SK-N-SH (cell line): Measurements from ENCODE around the gene COL15A1. TPM values are rescaled to one million over a fixed set of nuclear protein-coding genes. Genes with fewer than 3 reads are reported as not detected.

ENCODE experiments used
- CTCF ChIA-PET: fragments of 300-600, 350-600 bp; formaldehyde crosslinking; extraction: SDS; loops from one replicate; lab custom pipeline; 2021; lab: Yijun Ruan, JAX
- POLR2A ChIA-PET: fragments of 350-600 bp; sonication (Branson Sonifier 250); formaldehyde crosslinking; extraction: SDS; loops from one replicate; lab custom pipeline; 2020; ENCODE audit warnings: antibody characterized with exemption, inconsistent platforms; lab: Yijun Ruan, JAX
- DNase-seq: peaks from one replicate; pipeline ENCODE4 v3.0.0; 2012
- H2AFZ ChIP-seq: fragments of 200-600 bp; sonication (generic); 2 replicates; pipeline ENCODE4 v1.8.1; 2016; ENCODE audit warnings: antibody characterized with exemption, mild to moderate bottlenecking, low read depth
- H3F3A ChIP-seq: fragments of 200-600 bp; sonication (generic); replicated peaks from 2 replicates; pipeline ENCODE3; 2016; ENCODE audit warnings: antibody characterized with exemption, mild to moderate bottlenecking; ENCODE audit not compliant: insufficient read depth
- H3K27ac ChIP-seq, 2 experiments: fragments of 200-500 bp in 1 of 2; fragments of 200-600 bp in 1 of 2; sonication (Bioruptor generic) in 1 of 2; sonication (generic), shearing (Covaris generic) in 1 of 2; 2 replicates each; pipeline versions ENCODE4 v1.5.1 to v1.6.1; 2014 to 2016; ENCODE audit warnings: low read depth in 2 of 2, inconsistent platforms in 1 of 2, low read length in 1 of 2, mild to moderate bottlenecking in 1 of 2, mixed read lengths in 1 of 2
- H3K27me3 ChIP-seq: fragments of 200-600 bp; sonication (generic), shearing (Covaris generic); 2 replicates; pipeline ENCODE4 v1.6.1; 2016; ENCODE audit warnings: mixed run types; ENCODE audit not compliant: insufficient read depth
- H3K36me3 ChIP-seq, 2 experiments: fragments of 200-500 bp in 1 of 2; fragments of 200-600 bp in 1 of 2; sonication (Bioruptor generic) in 1 of 2; sonication (generic) in 1 of 2; replicated peaks in 1 of 2; 2 replicates each; pipeline versions ENCODE3 to v1.5.1; 2014 to 2016; ENCODE audit warnings: low read length in 1 of 2, mild to moderate bottlenecking in 1 of 2; ENCODE audit not compliant: insufficient read depth in 2 of 2, control insufficient read depth in 1 of 2
- H3K4me1 ChIP-seq, 2 experiments: fragments of 200-500 bp in 1 of 2; fragments of 200-600 bp in 1 of 2; sonication (Bioruptor generic) in 1 of 2; sonication (generic), shearing (Covaris generic) in 1 of 2; 2 replicates each; pipeline versions ENCODE4 v1.5.1 to v1.6.1; 2014 to 2016; ENCODE audit warnings: low read depth in 1 of 2, low read length in 1 of 2, mixed run types in 1 of 2; ENCODE audit not compliant: insufficient read depth in 2 of 2, control insufficient read depth in 1 of 2
- H3K4me2 ChIP-seq: fragments of 200-600 bp; sonication (generic), shearing (Covaris generic); 2 replicates; pipeline ENCODE4 v1.6.1; 2017; ENCODE audit warnings: mixed run types
- H3K4me3 ChIP-seq, 2 experiments: fragments of 200-500 bp in 1 of 2; fragments of 200-600 bp in 1 of 2; sonication (Bioruptor generic) in 1 of 2; sonication (generic), shearing (Covaris generic) in 1 of 2; 2 replicates each; pipeline versions ENCODE4 v1.5.1 to v1.8.1; 2014 to 2016; ENCODE audit warnings: low read depth in 2 of 2, inconsistent platforms in 1 of 2, low read length in 1 of 2, mild to moderate bottlenecking in 1 of 2, mixed read lengths in 1 of 2, moderate library complexity in 1 of 2
- H3K79me2 ChIP-seq: fragments of 200-600 bp; sonication (generic); 2 replicates; pipeline ENCODE4 v1.8.1; 2017; ENCODE audit warnings: mild to moderate bottlenecking; ENCODE audit not compliant: insufficient read depth
- H3K9ac ChIP-seq: fragments of 200-600 bp; sonication (generic); 2 replicates; pipeline ENCODE4 v1.6.1; 2017; ENCODE audit warnings: mixed run types
- H3K9me2 ChIP-seq: fragments of 200-600 bp; sonication (generic); 2 replicates; pipeline ENCODE4 v1.6.1; 2017; ENCODE audit warnings: mixed run types
- H3K9me3 ChIP-seq: fragments of 200-600 bp; sonication (generic); 2 replicates; pipeline ENCODE4 v1.6.1; 2017; ENCODE audit warnings: mixed run types, mild to moderate bottlenecking, moderate library complexity
- H4K20me1 ChIP-seq: fragments of 200-600 bp; sonication (generic); 2 replicates; pipeline ENCODE4 v1.6.1; 2017; ENCODE audit warnings: mild to moderate bottlenecking, mixed run types; ENCODE audit not compliant: insufficient read depth
- EZH2phosphoT487 ChIP-seq: fragments of 200-600 bp; sonication (generic); IDR thresholded peaks from 2 replicates; pipeline ENCODE4 v1.6.1; 2017; ENCODE audit warnings: low read depth, mixed run types, mild to moderate bottlenecking, antibody characterized with exemption, moderate library complexity, borderline replicate concordance
- GATA2 ChIP-seq: sonication (generic); formaldehyde crosslinking; IDR thresholded peaks from 2 replicates; pipeline ENCODE4 v1.5.0; 2020; ENCODE audit warnings: mild to moderate bottlenecking, missing genetic modification reagents
- MXI1 ChIP-seq: IDR thresholded peaks from 2 replicates; pipeline ENCODE4 v1.6.1; 2012; ENCODE audit warnings: mild to moderate bottlenecking, low read depth, low read length, improper control_type of control experiment
- POLR2AphosphoS5 ChIP-seq: IDR thresholded peaks from 2 replicates; pipeline ENCODE4 v1.6.1; 2012; ENCODE audit warnings: low read depth, low read length
- SIN3A ChIP-seq: IDR thresholded peaks from 2 replicates; pipeline ENCODE4 v1.6.1; 2012; ENCODE audit warnings: low read depth, mild to moderate bottlenecking, low read length, moderate library complexity, borderline replicate concordance
- WGBS: methylation state at CpG from one replicate; pipeline ENCODE4 v1.1.6; 2017; ENCODE audit warnings: low lambda C conversion rate; 5-methylcytosine and 5-hydroxymethylcytosine counted together
- polyA plus RNA-seq, 3 experiments: library from polyadenylated mRNA; depleted of rRNA; stranded (reverse); fragments of >200 nt; gene quantifications; 2 replicates each; pipeline ENCODE4 v1.2.3, GENCODE V29; 2012
- TF ChIP-seq, protein P1 (sequence below): IDR thresholded peaks from 2 replicates; pipeline ENCODE4 v1.4.0; 2012; ENCODE audit warnings: low read depth, borderline replicate concordance
- TF ChIP-seq, protein P2 (sequence below): IDR thresholded peaks from 2 replicates; pipeline ENCODE4 v1.4.0; 2012; ENCODE audit warnings: low read depth, borderline replicate concordance
- TF ChIP-seq, protein P3 (sequence below): fragments of 150-350 bp; IDR thresholded peaks from 2 replicates; pipeline ENCODE4 v1.6.1; 2017; ENCODE audit warnings: antibody characterized with exemption, low read length, low read depth, borderline replicate concordance
- TF ChIP-seq, protein P4 (sequence below): IDR thresholded peaks from 2 replicates; pipeline ENCODE4; 2012

Gene COL15A1
- polyA plus RNA-seq, 1 of the 3 experiments (the other 2 are of a cell fraction): 0.84 TPM

DNA sequence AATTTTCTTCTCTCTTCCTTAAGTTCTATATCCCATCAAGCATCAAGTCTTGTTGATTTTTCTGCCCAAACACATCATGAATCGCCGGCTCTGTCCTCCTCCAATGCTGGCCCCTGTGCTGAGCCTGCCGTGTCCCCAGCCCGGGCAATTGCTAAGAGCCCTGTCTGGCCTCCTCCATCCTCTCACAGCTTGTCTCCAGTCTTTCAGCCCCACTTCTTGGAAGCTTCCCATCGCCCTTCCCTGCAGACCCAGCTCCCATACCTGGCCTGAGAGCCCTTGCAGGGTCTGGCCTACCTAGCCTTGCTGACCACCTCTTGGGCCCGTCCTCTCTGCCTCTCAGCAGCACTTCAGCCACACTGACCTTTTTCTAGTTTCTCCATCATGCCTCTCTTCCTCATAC lies 61.9 kb downstream of the COL15A1 start:
- Histone ChIP-seq H3K27ac (no peak overlapping the region), H3F3A (no peaks in the 10 kb centered on the region), H3K4me2 (no peak overlapping the region), H3K27me3 (no peaks in the 10 kb centered on the region), H3K36me3 (no peaks in the 10 kb centered on the region), H3K9me3 (peaks cover under 1% of the 10 kb centered on the region), H4K20me1 (no peaks in the 10 kb centered on the region), H3K4me1 (no peaks in the 10 kb centered on the region), H3K79me2 (no peaks in the 10 kb centered on the region), H2AFZ (no peak overlapping the region), H3K4me3 (no peak overlapping the region), H3K9me2 (no peaks in the 10 kb centered on the region), H3K9ac (no peak overlapping the region)
- ChIA-PET POLR2A (no interaction called here), CTCF (interaction anchor here (1.0 to 3.2 kb wide), 3 partner anchors 135 to 157 kb away, joined by 3 to 15 read pairs (median 3); no protein-coding TSS in a partner anchor)
- TF ChIP-seq, protein P1, sequence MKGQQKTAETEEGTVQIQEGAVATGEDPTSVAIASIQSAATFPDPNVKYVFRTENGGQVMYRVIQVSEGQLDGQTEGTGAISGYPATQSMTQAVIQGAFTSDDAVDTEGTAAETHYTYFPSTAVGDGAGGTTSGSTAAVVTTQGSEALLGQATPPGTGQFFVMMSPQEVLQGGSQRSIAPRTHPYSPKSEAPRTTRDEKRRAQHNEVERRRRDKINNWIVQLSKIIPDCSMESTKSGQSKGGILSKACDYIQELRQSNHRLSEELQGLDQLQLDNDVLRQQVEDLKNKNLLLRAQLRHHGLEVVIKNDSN: no peak
- 54% methylated on average over 6 of the region's 6 CpGs for WGBS
- no peak for DNase-seq

DNA sequence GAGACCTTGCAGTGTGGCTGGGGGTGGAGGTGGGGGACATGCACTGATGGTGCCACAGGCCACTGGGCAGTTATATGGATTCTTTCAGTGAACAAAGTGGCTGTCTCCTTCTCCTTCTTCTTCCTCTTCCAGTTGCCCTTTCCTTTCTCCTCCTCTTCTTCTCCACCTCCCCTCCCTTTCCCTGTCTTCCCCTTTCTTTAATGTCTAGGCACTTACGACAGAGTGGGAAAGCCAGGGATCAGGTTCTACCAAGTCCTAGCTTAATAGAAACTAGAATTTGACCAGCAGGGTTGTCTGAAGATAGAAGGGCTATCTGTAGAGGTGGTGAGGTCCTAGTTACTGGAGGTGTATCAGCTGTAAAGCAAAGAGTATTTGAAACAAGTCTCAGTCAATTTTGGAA lies 62.8 kb downstream of the COL15A1 start:
- Histone ChIP-seq H3K4me1 (no peaks in the 10 kb centered on the region), H3K79me2 (no peaks in the 10 kb centered on the region), H3K9ac (no peak overlapping the region), H3K9me2 (no peaks in the 10 kb centered on the region), H2AFZ (no peak overlapping the region), H3K27ac (no peak overlapping the region), H3K36me3 (peaks cover 0 to 4% of the 10 kb centered on the region in 2 experiments), H3K4me2 (no peak overlapping the region), H3K27me3 (no peaks in the 10 kb centered on the region), H3F3A (peaks cover 6% of the 10 kb centered on the region), H4K20me1 (no peaks in the 10 kb centered on the region), H3K4me3 (no peak overlapping the region), H3K9me3 (peaks cover 9% of the 10 kb centered on the region)
- DNase-seq: no peak
- POLR2A ChIA-PET: no interaction called here
- CTCF ChIA-PET: interaction anchor here (1.1 to 3.2 kb wide), 2 partner anchors 134 to 158 kb away, joined by 3 to 15 read pairs; no protein-coding TSS in a partner anchor
- 70% methylated on average over 1 of the region's 1 CpG for WGBS
- TF ChIP-seq POLR2AphosphoS5: no peak

DNA sequence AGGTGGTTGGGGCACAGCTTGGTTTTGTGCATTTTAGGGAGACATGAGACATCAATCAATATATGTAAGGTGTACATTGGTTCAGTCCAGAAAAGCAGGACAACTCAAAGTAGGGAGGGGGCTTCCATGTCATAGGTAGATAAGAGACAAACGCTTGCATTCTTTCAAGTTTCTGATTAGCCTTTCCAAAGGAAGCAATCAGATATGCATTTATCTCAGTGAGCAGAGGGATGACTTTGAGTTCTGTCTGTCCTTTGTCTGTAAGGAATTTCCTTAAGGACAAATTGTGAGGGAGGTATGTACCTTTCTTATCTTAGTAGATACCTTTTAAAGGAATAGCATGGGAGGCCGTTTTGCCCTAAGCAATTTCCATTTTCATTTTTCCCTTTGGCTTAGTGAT lies 63.3 kb downstream of the COL15A1 start:
- Histone ChIP-seq H3K9ac (no peak overlapping the region), H4K20me1 (no peaks in the 10 kb centered on the region), H3K36me3 (peaks cover 0 to 4% of the 10 kb centered on the region in 2 experiments), H3K27me3 (no peaks in the 10 kb centered on the region), H3K9me2 (no peaks in the 10 kb centered on the region), H3K4me2 (no peak overlapping the region), H3K4me1 (no peaks in the 10 kb centered on the region), H2AFZ (no peak overlapping the region), H3K27ac (no peak overlapping the region), H3K9me3 (peaks cover 14% of the 10 kb centered on the region), H3K4me3 (no peak overlapping the region), H3K79me2 (no peaks in the 10 kb centered on the region), H3F3A (peaks cover 6% of the 10 kb centered on the region)
- 37% methylated on average over 2 of the region's 2 CpGs for WGBS
- no peak for TF ChIP-seq MXI1
- TF ChIP-seq, protein P2, sequence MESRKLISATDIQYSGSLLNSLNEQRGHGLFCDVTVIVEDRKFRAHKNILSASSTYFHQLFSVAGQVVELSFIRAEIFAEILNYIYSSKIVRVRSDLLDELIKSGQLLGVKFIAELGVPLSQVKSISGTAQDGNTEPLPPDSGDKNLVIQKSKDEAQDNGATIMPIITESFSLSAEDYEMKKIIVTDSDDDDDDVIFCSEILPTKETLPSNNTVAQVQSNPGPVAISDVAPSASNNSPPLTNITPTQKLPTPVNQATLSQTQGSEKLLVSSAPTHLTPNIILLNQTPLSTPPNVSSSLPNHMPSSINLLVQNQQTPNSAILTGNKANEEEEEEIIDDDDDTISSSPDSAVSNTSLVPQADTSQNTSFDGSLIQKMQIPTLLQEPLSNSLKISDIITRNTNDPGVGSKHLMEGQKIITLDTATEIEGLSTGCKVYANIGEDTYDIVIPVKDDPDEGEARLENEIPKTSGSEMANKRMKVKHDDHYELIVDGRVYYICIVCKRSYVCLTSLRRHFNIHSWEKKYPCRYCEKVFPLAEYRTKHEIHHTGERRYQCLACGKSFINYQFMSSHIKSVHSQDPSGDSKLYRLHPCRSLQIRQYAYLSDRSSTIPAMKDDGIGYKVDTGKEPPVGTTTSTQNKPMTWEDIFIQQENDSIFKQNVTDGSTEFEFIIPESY: no peak
- TF ChIP-seq, protein P3, sequence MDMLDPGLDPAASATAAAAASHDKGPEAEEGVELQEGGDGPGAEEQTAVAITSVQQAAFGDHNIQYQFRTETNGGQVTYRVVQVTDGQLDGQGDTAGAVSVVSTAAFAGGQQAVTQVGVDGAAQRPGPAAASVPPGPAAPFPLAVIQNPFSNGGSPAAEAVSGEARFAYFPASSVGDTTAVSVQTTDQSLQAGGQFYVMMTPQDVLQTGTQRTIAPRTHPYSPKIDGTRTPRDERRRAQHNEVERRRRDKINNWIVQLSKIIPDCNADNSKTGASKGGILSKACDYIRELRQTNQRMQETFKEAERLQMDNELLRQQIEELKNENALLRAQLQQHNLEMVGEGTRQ: no peak
- no peak for TF ChIP-seq EZH2phosphoT487
- no peak for TF ChIP-seq SIN3A
- no peak for TF ChIP-seq GATA2 (CRISPR knock-in tag)
- TF ChIP-seq, protein P4, sequence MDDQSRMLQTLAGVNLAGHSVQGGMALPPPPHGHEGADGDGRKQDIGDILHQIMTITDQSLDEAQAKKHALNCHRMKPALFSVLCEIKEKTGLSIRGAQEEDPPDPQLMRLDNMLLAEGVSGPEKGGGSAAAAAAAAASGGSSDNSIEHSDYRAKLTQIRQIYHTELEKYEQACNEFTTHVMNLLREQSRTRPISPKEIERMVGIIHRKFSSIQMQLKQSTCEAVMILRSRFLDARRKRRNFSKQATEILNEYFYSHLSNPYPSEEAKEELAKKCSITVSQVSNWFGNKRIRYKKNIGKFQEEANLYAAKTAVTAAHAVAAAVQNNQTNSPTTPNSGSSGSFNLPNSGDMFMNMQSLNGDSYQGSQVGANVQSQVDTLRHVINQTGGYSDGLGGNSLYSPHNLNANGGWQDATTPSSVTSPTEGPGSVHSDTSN: no peak
- ChIA-PET CTCF (interaction anchor here (3.2 kb wide), 1 partner anchor 133 kb away, joined by 15 read pairs; no protein-coding TSS in a partner anchor), POLR2A (no interaction called here)
- DNase-seq: no peak
